ENCODE data around the gene COL10A1.
"Not testable (repeated sequence)": the region's sequence is repeated elsewhere in the genome, so short reads cannot be mapped to it uniquely, and the experiment has no call there.

The COL10A1 gene

GRCh38 chr6:116127771-116128493 lies 2.0 kb upstream of the COL10A1 start:
- FAIRE-seq (no peak), DNase-seq (ENCODE audit: extremely low spot score, insufficient read length, low read depth) (no peak)

- FAIRE-seq (no peak), DNase-seq (ENCODE audit: extremely low spot score, insufficient read length, low read depth) (no peak)
Observed at GRCh38 chr6:116120430-116120829, 5.5 kb downstream of the COL10A1 start.

- FAIRE-seq (no peak), DNase-seq (ENCODE audit: extremely low spot score, insufficient read length, low read depth) (no peak)
Observed at GRCh38 chr6:116118608-116119007, 7.3 kb downstream of the COL10A1 start.

- no peak for DNase-seq (ENCODE audit: extremely low spot score, insufficient read length, low read depth)
- no peak for FAIRE-seq
Observed at GRCh38 chr6:116115781-116116180, 10.2 kb downstream of the COL10A1 start.

- FAIRE-seq = no peak
Observed at GRCh38 chr6:116113386-116113785, 12.5 kb downstream of the COL10A1 start.

GRCh38 chr6:116111552-116112528 lies 14.1 kb downstream of the COL10A1 start:
- DNase-seq (ENCODE audit: extremely low spot score, insufficient read length, low read depth) (no peak), FAIRE-seq (peak; percentile 71)

More at GRCh38 chr6:116113386-116113785, 12.5 kb downstream of the COL10A1 start:
- DNase-seq (ENCODE audit: extremely low spot score, insufficient read length, low read depth) = no peak

- DNase-seq (ENCODE audit: extremely low spot score, insufficient read length, low read depth) (no peak), FAIRE-seq (no peak)
Observed at GRCh38 chr6:116108836-116109235, 17.1 kb downstream of the COL10A1 start.

GRCh38 chr6:116106146-116106545 lies 19.8 kb downstream of the COL10A1 start:
- DNase-seq (ENCODE audit: extremely low spot score, insufficient read length, low read depth) = no peak
- no peak for FAIRE-seq

- no peak for FAIRE-seq
- no peak for DNase-seq (ENCODE audit: extremely low spot score, insufficient read length, low read depth)
Observed at GRCh38 chr6:116105247-116105646, 20.7 kb downstream of the COL10A1 start.

GRCh38 chr6:116104636-116105035 lies 21.3 kb downstream of the COL10A1 start:
- DNase-seq (ENCODE audit: extremely low spot score, insufficient read length, low read depth) = no peak
- no peak for FAIRE-seq

- DNase-seq (ENCODE audit: extremely low spot score, insufficient read length, low read depth) = no peak
- no peak for FAIRE-seq
Observed at GRCh38 chr6:116102873-116103272, 23.1 kb downstream of the COL10A1 start.

- DNase-seq (ENCODE audit: extremely low spot score, insufficient read length, low read depth) (no peak), FAIRE-seq (no peak)
Observed at GRCh38 chr6:116101790-116102189, 24.1 kb downstream of the COL10A1 start.

GRCh38 chr6:116101302-116101718 lies 24.6 kb downstream of the COL10A1 start:
- FAIRE-seq = peak; percentile 89
- peak; percentile 54 for DNase-seq (ENCODE audit: extremely low spot score, insufficient read length, low read depth)

GRCh38 chr6:116100419-116101301 lies 25.3 kb downstream of the COL10A1 start, which contains the start of gene NT5DC1:
TSS of gene NT5DC1 (plus strand) at chr6:116100853. CDS start at chr6:116100931, 78 bp downstream.
- FAIRE-seq (no peak), DNase-seq (ENCODE audit: extremely low spot score, insufficient read length, low read depth) (peak; percentile 83)

- no peak for DNase-seq (ENCODE audit: extremely low spot score, insufficient read length, low read depth)
- FAIRE-seq = no peak
Observed at GRCh38 chr6:116099036-116099435, 26.9 kb downstream of the COL10A1 start.

- FAIRE-seq (no peak), DNase-seq (ENCODE audit: extremely low spot score, insufficient read length, low read depth) (no peak)
Observed at GRCh38 chr6:116096979-116097816, 28.7 kb downstream of the COL10A1 start.

GRCh38 chr6:116096048-116096759 lies 29.7 kb downstream of the COL10A1 start:
- FAIRE-seq = not testable (repeated sequence)

GRCh38 chr6:116094041-116094440 lies 31.9 kb downstream of the COL10A1 start:
- DNase-seq (ENCODE audit: extremely low spot score, insufficient read length, low read depth) (no peak), FAIRE-seq (no peak)

More at GRCh38 chr6:116096048-116096759, 29.7 kb downstream of the COL10A1 start:
- not testable (repeated sequence) for DNase-seq (ENCODE audit: extremely low spot score, insufficient read length, low read depth)
